CD14-positive monocyte (primary cell): Measurements from ENCODE around the gene MGAT5. TPM values are rescaled to one million over a fixed set of nuclear protein-coding genes. Genes with fewer than 3 reads are reported as not detected.

ENCODE experiments used
- DNase-seq, 3 donors: peaks; one replicate each; pipeline ENCODE4 v3.0.0-alpha.2; 2011 to 2022
- H2AFZ ChIP-seq: 2 replicates; pipeline ENCODE4 v1.6.0; 2012; ENCODE audit warnings: mild to moderate bottlenecking, low read depth, low read length, inconsistent platforms; ENCODE audit not compliant: insufficient read depth, poor library complexity, severe bottlenecking
- H3K27ac ChIP-seq, 2 donors: 1 replicate in 1 of 2; 2 replicates in 1 of 2; pipeline ENCODE4 v1.5.1; 2012 to 2013; ENCODE audit warnings: low read length in 2 of 2, control low read depth in 1 of 2, inconsistent platforms in 1 of 2, low read depth in 1 of 2, mild to moderate bottlenecking in 1 of 2
- H3K27me3 ChIP-seq, 2 donors: one replicate each; pipeline versions ENCODE4 v1.6.0 to v1.6.1; 2011 to 2013; ENCODE audit warnings: low read length in 2 of 2; ENCODE audit not compliant: control insufficient read depth in 2 of 2, insufficient read depth in 2 of 2
- H3K36me3 ChIP-seq, 2 donors: replicated peaks in 1 of 2; 1 replicate in 1 of 2; 2 replicates in 1 of 2; pipeline versions ENCODE4 v1.5.1 to v1.6.1; 2012 to 2013; ENCODE audit warnings: low read length in 2 of 2, control low read depth in 1 of 2, inconsistent platforms in 1 of 2, mild to moderate bottlenecking in 1 of 2; ENCODE audit not compliant: insufficient read depth in 2 of 2, control insufficient read depth in 1 of 2
- H3K4me1 ChIP-seq, 2 donors: 1 replicate in 1 of 2; 2 replicates in 1 of 2; pipeline versions ENCODE4 v1.5.1 to v1.6.1; 2012 to 2013; ENCODE audit warnings: low read length in 2 of 2, control low read depth in 1 of 2, inconsistent platforms in 1 of 2, mild to moderate bottlenecking in 1 of 2, moderate library complexity in 1 of 2; ENCODE audit not compliant: insufficient read depth in 2 of 2, control insufficient read depth in 1 of 2
- H3K4me2 ChIP-seq: replicated peaks from 2 replicates; pipeline ENCODE3; 2012; ENCODE audit warnings: low read length, moderate library complexity, mild to moderate bottlenecking; ENCODE audit not compliant: poor library complexity, severe bottlenecking; ENCODE audit errors: extremely low read depth
- H3K4me3 ChIP-seq, 3 experiments: fragments of 200-600 bp in 1 of 3; sonication (generic) in 1 of 3; replicated peaks in 1 of 3; 1 replicate in 2 of 3; 2 replicates in 1 of 3; pipeline ENCODE4 v1.5.1; 2011 to 2013; ENCODE audit warnings: low read length in 3 of 3, mild to moderate bottlenecking in 3 of 3, control low read depth in 2 of 3, low read depth in 2 of 3, inconsistent platforms in 1 of 3, moderate library complexity in 1 of 3
- H3K79me2 ChIP-seq: 2 replicates; pipeline ENCODE4 v1.6.0; 2012; ENCODE audit warnings: mild to moderate bottlenecking, control low read depth, inconsistent platforms, low read length, moderate library complexity; ENCODE audit not compliant: insufficient read depth
- H3K9ac ChIP-seq: 2 replicates; pipeline ENCODE4 v1.6.0; 2017; ENCODE audit warnings: low read length, mild to moderate bottlenecking; ENCODE audit not compliant: insufficient read depth, poor library complexity, severe bottlenecking
- H3K9me3 ChIP-seq, 2 donors: replicated peaks in 1 of 2; 1 replicate in 1 of 2; 2 replicates in 1 of 2; pipeline versions ENCODE4 v1.5.1 to v1.6.1; 2012 to 2013; ENCODE audit warnings: low read length in 2 of 2, control low read depth in 1 of 2; ENCODE audit not compliant: control insufficient read depth in 1 of 2, insufficient read depth in 1 of 2
- H4K20me1 ChIP-seq: 2 replicates; pipeline ENCODE4 v1.6.0; 2012; ENCODE audit warnings: mild to moderate bottlenecking, low read length, control low read depth, moderate library complexity; ENCODE audit not compliant: insufficient read depth
- H3K27ac Mint-ChIP-seq, 7 donors: one replicate each; pipeline ENCODE4 v1.8.0; 2020; ENCODE audit warnings: mild to moderate bottlenecking in 7 of 7, mixed read lengths in 7 of 7, moderate library complexity in 6 of 7, inconsistent platforms in 2 of 7
- H3K27me3 Mint-ChIP-seq, 3 donors: one replicate each; pipeline ENCODE4 v1.8.0; 2021 to 2022; ENCODE audit warnings: low read depth in 3 of 3, mild to moderate bottlenecking in 3 of 3, mixed read lengths in 3 of 3, moderate library complexity in 3 of 3, inconsistent platforms in 1 of 3
- H3K36me3 Mint-ChIP-seq, 2 donors: one replicate each; pipeline ENCODE4 v1.8.0; 2020; ENCODE audit warnings: mixed read lengths in 2 of 2, inconsistent platforms in 1 of 2, mild to moderate bottlenecking in 1 of 2
- H3K4me1 Mint-ChIP-seq: one replicate; pipeline ENCODE4 v1.8.0; 2020; ENCODE audit warnings: mild to moderate bottlenecking, mixed read lengths
- H3K4me3 Mint-ChIP-seq, 2 donors: one replicate each; pipeline ENCODE4 v1.8.0; 2020; ENCODE audit warnings: mild to moderate bottlenecking in 2 of 2, mixed read lengths in 2 of 2, moderate library complexity in 1 of 2
- H3K9me3 Mint-ChIP-seq, 7 donors: one replicate each; pipeline ENCODE4 v1.8.0; 2020 to 2022; ENCODE audit warnings: mixed read lengths in 7 of 7, mild to moderate bottlenecking in 6 of 7, moderate library complexity in 6 of 7, inconsistent platforms in 2 of 7
- WGBS: methylation state at CpG from one replicate; pipeline ENCODE4 v1.1.5; 2013; ENCODE audit warnings: missing lambda C conversion rate; ENCODE audit not compliant: insufficient coverage; 5-methylcytosine and 5-hydroxymethylcytosine counted together
- intact Hi-C, 2 donors: fragments of 100-400 bp; cut with micrococcal nuclease; formaldehyde crosslinking; loops; one replicate each; pipeline versions ENCODE4 v1.15.0 to v1.15.1; 2023
- polyA plus RNA-seq, 3 donors: library from polyadenylated mRNA; depleted of rRNA in 1 of 3; unstranded in 2 of 3; stranded (reverse) in 1 of 3; fragments of 300-500 nt in 2 of 3; fragments of >200 nt in 1 of 3; fragmentation: Illumina TruSeq in 2 of 3; gene quantifications; 1 replicate in 2 of 3; 2 replicates in 1 of 3; pipeline ENCODE4 v1.2.3, GENCODE V29; 2012 to 2021
- TF ChIP-seq, protein P1 (sequence below): fragments of 200-600 bp; IDR thresholded peaks from one replicate; pipeline ENCODE4 v1.8.0; 2022; ENCODE audit warnings: antibody characterized with exemption, mild to moderate bottlenecking

Gene MGAT5
- polyA plus RNA-seq, 3 donors, result 1.9 to 6.6 (median 2.4) TPM

DNA sequence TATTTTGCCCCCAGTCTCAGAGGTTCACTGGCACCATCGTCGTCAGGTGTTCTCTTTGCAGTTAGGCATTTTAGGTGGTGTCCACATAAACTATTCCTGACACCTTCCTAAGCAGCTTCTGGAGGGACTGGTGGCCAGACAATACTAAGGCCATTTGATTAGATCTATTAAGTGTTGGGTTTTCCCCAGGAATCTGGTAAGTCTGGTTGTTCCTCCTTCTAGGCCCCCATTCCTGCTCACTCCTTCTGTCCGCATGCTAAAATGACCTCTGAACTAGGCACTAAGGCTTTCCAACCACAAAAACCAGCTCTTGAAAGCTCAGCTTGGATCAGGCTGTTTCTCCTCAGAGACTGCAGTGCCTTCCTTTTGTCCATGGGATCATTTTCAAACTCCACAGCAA is 100.7 kb downstream of the MGAT5 start:
- TF ChIP-seq, protein P1, sequence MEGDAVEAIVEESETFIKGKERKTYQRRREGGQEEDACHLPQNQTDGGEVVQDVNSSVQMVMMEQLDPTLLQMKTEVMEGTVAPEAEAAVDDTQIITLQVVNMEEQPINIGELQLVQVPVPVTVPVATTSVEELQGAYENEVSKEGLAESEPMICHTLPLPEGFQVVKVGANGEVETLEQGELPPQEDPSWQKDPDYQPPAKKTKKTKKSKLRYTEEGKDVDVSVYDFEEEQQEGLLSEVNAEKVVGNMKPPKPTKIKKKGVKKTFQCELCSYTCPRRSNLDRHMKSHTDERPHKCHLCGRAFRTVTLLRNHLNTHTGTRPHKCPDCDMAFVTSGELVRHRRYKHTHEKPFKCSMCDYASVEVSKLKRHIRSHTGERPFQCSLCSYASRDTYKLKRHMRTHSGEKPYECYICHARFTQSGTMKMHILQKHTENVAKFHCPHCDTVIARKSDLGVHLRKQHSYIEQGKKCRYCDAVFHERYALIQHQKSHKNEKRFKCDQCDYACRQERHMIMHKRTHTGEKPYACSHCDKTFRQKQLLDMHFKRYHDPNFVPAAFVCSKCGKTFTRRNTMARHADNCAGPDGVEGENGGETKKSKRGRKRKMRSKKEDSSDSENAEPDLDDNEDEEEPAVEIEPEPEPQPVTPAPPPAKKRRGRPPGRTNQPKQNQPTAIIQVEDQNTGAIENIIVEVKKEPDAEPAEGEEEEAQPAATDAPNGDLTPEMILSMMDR, result no peak
- peaks cover 20 to 75% of the 10 kb centered on the region in 2 donors for H3K36me3 ChIP-seq
- H3K27ac ChIP-seq, result no peak overlapping the region
- intact Hi-C loops, result no loop called here
- peaks cover 0 to 2% (median 0%) of the 10 kb centered on the region in 3 donors for H3K27me3 Mint-ChIP-seq
- H3K9me3 ChIP-seq, result no peaks in the 10 kb centered on the region
- H3K9ac ChIP-seq, result no peak overlapping the region
- H3K36me3 Mint-ChIP-seq, result peaks cover 51 to 57% of the 10 kb centered on the region in 2 donors
- H3K9me3 Mint-ChIP-seq, result no peaks in the 10 kb centered on the region
- H3K4me1 ChIP-seq, result no peaks in the 10 kb centered on the region
- H3K79me2 ChIP-seq, result no peaks in the 10 kb centered on the region
- H4K20me1 ChIP-seq, result no peaks in the 10 kb centered on the region
- H3K4me3 Mint-ChIP-seq, result no peak overlapping the region
- H2AFZ ChIP-seq, result no peak overlapping the region
- H3K27me3 ChIP-seq, result no peaks in the 10 kb centered on the region
- no peak overlapping the region for H3K4me2 ChIP-seq
- H3K4me1 Mint-ChIP-seq, result no peaks in the 10 kb centered on the region
- 100% methylated on average over 1 of the region's 3 CpGs for WGBS
- no peak for DNase-seq
- H3K4me3 ChIP-seq, result no peak overlapping the region
- H3K27ac Mint-ChIP-seq, result peak overlapping the region in 2 of 7 donors; percentile 8 to 27

GRCh38 chr2:134357814-134358213 is 103.9 kb downstream of the MGAT5 start:
- Histone ChIP-seq H3K36me3 (peaks cover 7 to 65% of the 10 kb centered on the region in 2 donors), H3K9ac (no peak overlapping the region), H3K4me2 (no peak overlapping the region), H3K27me3 (no peaks in the 10 kb centered on the region), H4K20me1 (no peaks in the 10 kb centered on the region), H3K4me1 (no peaks in the 10 kb centered on the region), H2AFZ (no peak overlapping the region), H3K4me3 (no peak overlapping the region), H3K79me2 (no peaks in the 10 kb centered on the region), H3K9me3 (no peaks in the 10 kb centered on the region), H3K27ac (no peak overlapping the region)
- WGBS, result no CpG with 5 or more reads among the region's 3 CpGs
- Mint-ChIP-seq H3K4me1 (no peaks in the 10 kb centered on the region), H3K27me3 (peaks cover 0 to 2% (median 0%) of the 10 kb centered on the region in 3 donors), H3K9me3 (no peaks in the 10 kb centered on the region), H3K36me3 (peaks cover 43 to 55% of the 10 kb centered on the region in 2 donors), H3K4me3 (no peak overlapping the region), H3K27ac (no peak overlapping the region)
- intact Hi-C loops, result no loop called here
- TF ChIP-seq, protein P1, result no peak
- DNase-seq, result no peak
